Breast epithelium (tissue), 3 donors: Measurements from ENCODE around the gene STAU1.

Experiments used
- CTCF ChIP-seq, 3 donors: fragments of 450-650 bp; IDR thresholded peaks; one replicate each; pipeline ENCODE4 v1.5.1; 2016 to 2017; ENCODE audit warnings: antibody characterized with exemption in 3 of 3, mild to moderate bottlenecking in 3 of 3, moderate library complexity in 3 of 3
- POLR2A ChIP-seq: fragments of 450-650 bp; IDR thresholded peaks from one replicate; pipeline ENCODE4 v1.6.1; 2016; ENCODE audit warnings: antibody characterized with exemption, mild to moderate bottlenecking, moderate library complexity
- POLR2AphosphoS5 ChIP-seq, 3 donors: sonication (generic); formaldehyde crosslinking; IDR thresholded peaks; one replicate each; pipeline ENCODE4 v1.6.1; 2017; ENCODE audit warnings: antibody characterized with exemption in 3 of 3

- no peak for TF ChIP-seq CTCF (IDR thresholded peaks at IDR 0.05)
- no peak for TF ChIP-seq POLR2A
- TF ChIP-seq POLR2AphosphoS5 (IDR thresholded peaks at IDR 0.05), result no peak
Observed at GRCh38 chr20:49146442-49147225, 41.5 kb downstream of the STAU1 start.
